ENCODE measurements around the gene LYRM9.

Gene LYRM9

GRCh38 chr17:27892866-27893769 is at the start of gene LYRM9:
TSS of gene LYRM9 (minus strand) at chr17:27893365. CDS start at chr17:27882694, 10,671 bp downstream.
- peak within 1 kb of the TSS; percentile 33 for H3K9ac ChIP-seq (ENCODE audit: low read depth, low read length)
- peaks cover 63% of the 10 kb centered on the region for H3K4me1 ChIP-seq (ENCODE audit: control insufficient read depth, insufficient read depth, low read length)
- peak within 1 kb of the TSS; percentile 38 for H3K27ac ChIP-seq (ENCODE audit: low read depth, low read length)

GRCh38 chr17:27940503-27941428 is 47.6 kb upstream of the LYRM9 start:
- Histone ChIP-seq H3K4me1 (ENCODE audit: control insufficient read depth, insufficient read depth, low read length) (peaks cover 38% of the 10 kb centered on the region), H3K9ac (ENCODE audit: low read depth, low read length) (no peak overlapping the region), H3K27ac (ENCODE audit: low read depth, low read length) (no peak overlapping the region), H3K4me3 (ENCODE audit: low read depth, low read length) (no peak overlapping the region), H3K36me3 (ENCODE audit: control insufficient read depth, insufficient read depth, low read length) (no peaks in the 10 kb centered on the region), H3K9me3 (ENCODE audit: control insufficient read depth, insufficient read depth, low read length) (no peaks in the 10 kb centered on the region), H3K27me3 (ENCODE audit: control insufficient read depth, insufficient read depth, low read length) (no peaks in the 10 kb centered on the region)

More at GRCh38 chr17:27892866-27893769, at the start of gene LYRM9:
- peaks cover 6% of the 10 kb centered on the region for H3K27me3 ChIP-seq (ENCODE audit: control insufficient read depth, insufficient read depth, low read length)
- H3K36me3 ChIP-seq (ENCODE audit: control insufficient read depth, insufficient read depth, low read length) = no peaks in the 10 kb centered on the region
- H3K4me3 ChIP-seq (ENCODE audit: low read depth, low read length) = peak within 1 kb of the TSS; percentile 63
- no peaks in the 10 kb centered on the region for H3K9me3 ChIP-seq (ENCODE audit: control insufficient read depth, insufficient read depth, low read length)

- Histone ChIP-seq H3K9ac (ENCODE audit: low read depth, low read length) (no peak overlapping the region), H3K36me3 (ENCODE audit: control insufficient read depth, insufficient read depth, low read length) (no peaks in the 10 kb centered on the region), H3K4me1 (ENCODE audit: control insufficient read depth, insufficient read depth, low read length) (peaks cover 41% of the 10 kb centered on the region), H3K9me3 (ENCODE audit: control insufficient read depth, insufficient read depth, low read length) (no peaks in the 10 kb centered on the region), H3K4me3 (ENCODE audit: low read depth, low read length) (no peak overlapping the region), H3K27me3 (ENCODE audit: control insufficient read depth, insufficient read depth, low read length) (no peaks in the 10 kb centered on the region), H3K27ac (ENCODE audit: low read depth, low read length) (no peak overlapping the region)
Measured at GRCh38 chr17:27939474-27940465, 46.6 kb upstream of the LYRM9 start.

GRCh38 chr17:27938864-27939263 is 45.7 kb upstream of the LYRM9 start:
- Histone ChIP-seq H3K27ac (ENCODE audit: low read depth, low read length) (no peak overlapping the region), H3K9ac (ENCODE audit: low read depth, low read length) (no peak overlapping the region), H3K9me3 (ENCODE audit: control insufficient read depth, insufficient read depth, low read length) (no peaks in the 10 kb centered on the region), H3K4me1 (ENCODE audit: control insufficient read depth, insufficient read depth, low read length) (peaks cover 40% of the 10 kb centered on the region), H3K4me3 (ENCODE audit: low read depth, low read length) (no peak overlapping the region), H3K36me3 (ENCODE audit: control insufficient read depth, insufficient read depth, low read length) (no peaks in the 10 kb centered on the region), H3K27me3 (ENCODE audit: control insufficient read depth, insufficient read depth, low read length) (no peaks in the 10 kb centered on the region)

- Histone ChIP-seq H3K9ac (ENCODE audit: low read depth, low read length) (no peak overlapping the region), H3K4me1 (ENCODE audit: control insufficient read depth, insufficient read depth, low read length) (peaks cover 40% of the 10 kb centered on the region), H3K36me3 (ENCODE audit: control insufficient read depth, insufficient read depth, low read length) (no peaks in the 10 kb centered on the region)
Measured at GRCh38 chr17:27938241-27938640, 45.1 kb upstream of the LYRM9 start.

GRCh38 chr17:27937025-27937546 is 43.9 kb upstream of the LYRM9 start:
- no peaks in the 10 kb centered on the region for H3K9me3 ChIP-seq (ENCODE audit: control insufficient read depth, insufficient read depth, low read length)
- no peak overlapping the region for H3K27ac ChIP-seq (ENCODE audit: low read depth, low read length)
- peaks cover 40% of the 10 kb centered on the region for H3K4me1 ChIP-seq (ENCODE audit: control insufficient read depth, insufficient read depth, low read length)
- no peak overlapping the region for H3K9ac ChIP-seq (ENCODE audit: low read depth, low read length)
- H3K27me3 ChIP-seq (ENCODE audit: control insufficient read depth, insufficient read depth, low read length) = no peaks in the 10 kb centered on the region
- no peak overlapping the region for H3K4me3 ChIP-seq (ENCODE audit: low read depth, low read length)
- no peaks in the 10 kb centered on the region for H3K36me3 ChIP-seq (ENCODE audit: control insufficient read depth, insufficient read depth, low read length)

More at GRCh38 chr17:27938241-27938640, 45.1 kb upstream of the LYRM9 start:
- Histone ChIP-seq H3K9me3 (ENCODE audit: control insufficient read depth, insufficient read depth, low read length) (no peaks in the 10 kb centered on the region), H3K27me3 (ENCODE audit: control insufficient read depth, insufficient read depth, low read length) (no peaks in the 10 kb centered on the region), H3K27ac (ENCODE audit: low read depth, low read length) (no peak overlapping the region), H3K4me3 (ENCODE audit: low read depth, low read length) (no peak overlapping the region)

- H3K36me3 ChIP-seq (ENCODE audit: control insufficient read depth, insufficient read depth, low read length) = no peaks in the 10 kb centered on the region
- H3K4me1 ChIP-seq (ENCODE audit: control insufficient read depth, insufficient read depth, low read length) = peaks cover 7% of the 10 kb centered on the region
- no peaks in the 10 kb centered on the region for H3K27me3 ChIP-seq (ENCODE audit: control insufficient read depth, insufficient read depth, low read length)
- no peak overlapping the region for H3K27ac ChIP-seq (ENCODE audit: low read depth, low read length)
- no peak overlapping the region for H3K9ac ChIP-seq (ENCODE audit: low read depth, low read length)
- H3K9me3 ChIP-seq (ENCODE audit: control insufficient read depth, insufficient read depth, low read length) = no peaks in the 10 kb centered on the region
- no peak overlapping the region for H3K4me3 ChIP-seq (ENCODE audit: low read depth, low read length)
Measured at GRCh38 chr17:27930000-27930399, 36.8 kb upstream of the LYRM9 start.

GRCh38 chr17:27928587-27928986 is 35.4 kb upstream of the LYRM9 start:
- no peak overlapping the region for H3K4me3 ChIP-seq (ENCODE audit: low read depth, low read length)
- H3K36me3 ChIP-seq (ENCODE audit: control insufficient read depth, insufficient read depth, low read length) = no peaks in the 10 kb centered on the region
- no peaks in the 10 kb centered on the region for H3K4me1 ChIP-seq (ENCODE audit: control insufficient read depth, insufficient read depth, low read length)
- no peak overlapping the region for H3K9ac ChIP-seq (ENCODE audit: low read depth, low read length)
- H3K9me3 ChIP-seq (ENCODE audit: control insufficient read depth, insufficient read depth, low read length) = no peaks in the 10 kb centered on the region
- H3K27me3 ChIP-seq (ENCODE audit: control insufficient read depth, insufficient read depth, low read length) = no peaks in the 10 kb centered on the region
- H3K27ac ChIP-seq (ENCODE audit: low read depth, low read length) = no peak overlapping the region

GRCh38 chr17:27927781-27928180 is 34.6 kb upstream of the LYRM9 start:
- Histone ChIP-seq H3K9me3 (ENCODE audit: control insufficient read depth, insufficient read depth, low read length) (no peaks in the 10 kb centered on the region), H3K4me3 (ENCODE audit: low read depth, low read length) (no peak overlapping the region), H3K36me3 (ENCODE audit: control insufficient read depth, insufficient read depth, low read length) (no peaks in the 10 kb centered on the region), H3K4me1 (ENCODE audit: control insufficient read depth, insufficient read depth, low read length) (no peaks in the 10 kb centered on the region), H3K27ac (ENCODE audit: low read depth, low read length) (no peak overlapping the region), H3K9ac (ENCODE audit: low read depth, low read length) (no peak overlapping the region), H3K27me3 (ENCODE audit: control insufficient read depth, insufficient read depth, low read length) (no peaks in the 10 kb centered on the region)

GRCh38 chr17:27921599-27921998 is 28.4 kb upstream of the LYRM9 start:
- Histone ChIP-seq H3K4me3 (ENCODE audit: low read depth, low read length) (no peak overlapping the region), H3K9ac (ENCODE audit: low read depth, low read length) (no peak overlapping the region), H3K9me3 (ENCODE audit: control insufficient read depth, insufficient read depth, low read length) (no peaks in the 10 kb centered on the region), H3K27me3 (ENCODE audit: control insufficient read depth, insufficient read depth, low read length) (peaks cover 40% of the 10 kb centered on the region), H3K4me1 (ENCODE audit: control insufficient read depth, insufficient read depth, low read length) (no peaks in the 10 kb centered on the region), H3K27ac (ENCODE audit: low read depth, low read length) (no peak overlapping the region), H3K36me3 (ENCODE audit: control insufficient read depth, insufficient read depth, low read length) (no peaks in the 10 kb centered on the region)
